Panc1 (cell line): ENCODE measurements around the gene CCDC78. TPM values are rescaled to one million over a fixed set of nuclear protein-coding genes. Genes with fewer than 3 reads are reported as not detected.
"Not testable (repeated sequence)": the region's sequence is repeated elsewhere in the genome, so short reads cannot be mapped to it uniquely, and the experiment has no call there.

Experiments used
- ATAC-seq: fragments of 200-7000 bp; cut with Tn5 transposase; 2 replicates; pipeline ENCODE4 v1.9.1; 2020; ENCODE audit warnings: mild to moderate bottlenecking, moderate library complexity
- BruUV-seq: library from RNA; stranded (reverse); fragments of 400-500 nt; replicated peaks from 2 replicates; lab custom pipeline; 2021; lab: Mats Ljungman, UMichigan
- CTCF ChIA-PET: fragments of 300-600 bp; sonication (Branson Sonifier 250); formaldehyde crosslinking; loops from one replicate; lab custom pipeline; 2022; ENCODE audit warnings: antibody characterized with exemption; lab: Charles Lee
- POLR2A ChIA-PET: fragments of 300-600 bp; sonication (Branson Sonifier 250); formaldehyde crosslinking; loops from one replicate; lab custom pipeline; 2022; ENCODE audit warnings: antibody characterized with exemption; lab: Charles Lee
- DNase-seq: peaks from one replicate; pipeline ENCODE4 v3.0.0-alpha.2; 2010; ENCODE audit warnings: low read depth, low spot score
- H3K27ac ChIP-seq: 2 replicates; pipeline ENCODE4 v1.5.1; 2011; ENCODE audit warnings: mild to moderate bottlenecking, low read length, inconsistent platforms
- H3K27me3 ChIP-seq: fragments of 200-500 bp; sonication (Bioruptor generic); 2 replicates; pipeline ENCODE4 v1.6.0; 2014; ENCODE audit warnings: low read length, inconsistent platforms; ENCODE audit not compliant: control insufficient read depth, insufficient read depth
- H3K36me3 ChIP-seq: fragments of 200-500 bp; sonication (Bioruptor generic); 2 replicates; pipeline ENCODE4 v1.5.1; 2014; ENCODE audit warnings: inconsistent platforms, mild to moderate bottlenecking, low read length, moderate library complexity; ENCODE audit not compliant: control insufficient read depth, insufficient read depth
- H3K4me1 ChIP-seq: 2 replicates; pipeline ENCODE4 v1.5.1; 2011; ENCODE audit warnings: inconsistent platforms, mild to moderate bottlenecking, low read length, moderate library complexity; ENCODE audit not compliant: control insufficient read depth, insufficient read depth
- H3K4me3 ChIP-seq, 2 experiments: 2 replicates each; pipeline ENCODE4 v1.5.1; 2011 to 2012; ENCODE audit warnings: low read depth in 2 of 2, low read length in 2 of 2, mild to moderate bottlenecking in 2 of 2, inconsistent platforms in 1 of 2, moderate library complexity in 1 of 2
- H3K9me3 ChIP-seq: fragments of 200-500 bp; sonication (Bioruptor generic); 2 replicates; pipeline ENCODE4 v1.5.1; 2014; ENCODE audit warnings: low read depth, mild to moderate bottlenecking, inconsistent platforms, low read length, moderate library complexity; ENCODE audit not compliant: control insufficient read depth, insufficient read depth
- POLR2AphosphoS5 ChIP-seq: IDR thresholded peaks from 2 replicates; pipeline ENCODE4 v1.6.1; 2012; ENCODE audit warnings: mild to moderate bottlenecking, low read depth, low read length, moderate library complexity
- SIN3A ChIP-seq: IDR thresholded peaks from 2 replicates; pipeline ENCODE4 v1.6.1; 2012; ENCODE audit warnings: low read depth, mild to moderate bottlenecking, low read length, moderate library complexity, borderline replicate concordance; ENCODE audit not compliant: insufficient read depth
- TCF7L2 ChIP-seq: IDR thresholded peaks from 2 replicates; pipeline ENCODE4 v1.6.1; 2011; ENCODE audit warnings: mild to moderate bottlenecking, low read depth, low read length, inconsistent platforms
- in situ Hi-C: cut with HindIII; loops from 2 replicates; pipeline ENCODE4 v1.10.0; 2016; ENCODE audit warnings: low sequenced_read_pairs, low pct_unique_long_range_greater_than_20kb
- intact Hi-C: fragments of 100-400 bp; cut with micrococcal nuclease; formaldehyde crosslinking; loops from one replicate; pipeline ENCODE4 v1.10.0; 2022; ENCODE audit not compliant: unreplicated experiment
- total RNA-seq: library from RNA; stranded (reverse); gene quantifications from one replicate; pipeline ENCODE4 v1.2.1, GENCODE V29; 2021; ENCODE audit not compliant: unreplicated experiment
- TF ChIP-seq, protein P1 (sequence below): fragments of 450-650 bp; IDR thresholded peaks from 2 replicates; pipeline ENCODE4 v1.5.1; 2017; ENCODE audit warnings: mild to moderate bottlenecking
- TF ChIP-seq, protein P2 (sequence below), 2 experiments: IDR thresholded peaks; 2 replicates each; pipeline ENCODE4 v1.6.1; 2011 to 2012; ENCODE audit warnings: low read depth in 2 of 2, control low read depth in 1 of 2, low read length in 1 of 2, mild to moderate bottlenecking in 1 of 2, moderate library complexity in 1 of 2; ENCODE audit not compliant: insufficient read depth in 1 of 2

CCDC78 gene
- total RNA-seq, 1 experiment from 2014 or later, result 18.2 TPM

DNA sequence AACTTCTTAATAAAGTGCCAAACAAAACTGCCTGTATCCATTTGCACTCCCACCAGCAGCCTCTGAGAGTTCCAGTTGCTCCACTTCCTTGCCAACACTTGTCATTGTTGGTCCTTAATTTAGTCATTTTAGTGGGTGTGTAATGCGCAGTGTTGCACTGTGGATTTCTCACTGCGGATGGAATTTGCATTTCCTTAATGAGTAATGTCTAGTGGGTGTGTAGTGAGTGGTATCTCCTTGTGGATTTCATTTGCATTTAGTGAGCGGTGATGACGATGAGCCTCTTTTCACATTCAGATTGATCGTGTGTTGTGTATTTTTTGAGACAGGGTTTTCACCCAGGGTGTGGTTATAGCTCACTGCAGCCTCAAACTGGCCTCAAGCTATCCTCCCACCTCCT is 30.2 kb upstream of the CCDC78 start:
- in situ Hi-C loops (no loop called here), intact Hi-C loops (no loop called here)
- ATAC-seq (no peak), DNase-seq (no peak)
- POLR2A ChIA-PET, result no interaction called here
- no TSS peak for BruUV-seq
- no peaks in the 10 kb centered on the region for H3K27me3 ChIP-seq
- TF ChIP-seq SIN3A (no peak), TCF7L2 (no peak), POLR2AphosphoS5 (no peak)
- TF ChIP-seq, protein P1, sequence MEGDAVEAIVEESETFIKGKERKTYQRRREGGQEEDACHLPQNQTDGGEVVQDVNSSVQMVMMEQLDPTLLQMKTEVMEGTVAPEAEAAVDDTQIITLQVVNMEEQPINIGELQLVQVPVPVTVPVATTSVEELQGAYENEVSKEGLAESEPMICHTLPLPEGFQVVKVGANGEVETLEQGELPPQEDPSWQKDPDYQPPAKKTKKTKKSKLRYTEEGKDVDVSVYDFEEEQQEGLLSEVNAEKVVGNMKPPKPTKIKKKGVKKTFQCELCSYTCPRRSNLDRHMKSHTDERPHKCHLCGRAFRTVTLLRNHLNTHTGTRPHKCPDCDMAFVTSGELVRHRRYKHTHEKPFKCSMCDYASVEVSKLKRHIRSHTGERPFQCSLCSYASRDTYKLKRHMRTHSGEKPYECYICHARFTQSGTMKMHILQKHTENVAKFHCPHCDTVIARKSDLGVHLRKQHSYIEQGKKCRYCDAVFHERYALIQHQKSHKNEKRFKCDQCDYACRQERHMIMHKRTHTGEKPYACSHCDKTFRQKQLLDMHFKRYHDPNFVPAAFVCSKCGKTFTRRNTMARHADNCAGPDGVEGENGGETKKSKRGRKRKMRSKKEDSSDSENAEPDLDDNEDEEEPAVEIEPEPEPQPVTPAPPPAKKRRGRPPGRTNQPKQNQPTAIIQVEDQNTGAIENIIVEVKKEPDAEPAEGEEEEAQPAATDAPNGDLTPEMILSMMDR, result no peak
- TF ChIP-seq, protein P2, sequence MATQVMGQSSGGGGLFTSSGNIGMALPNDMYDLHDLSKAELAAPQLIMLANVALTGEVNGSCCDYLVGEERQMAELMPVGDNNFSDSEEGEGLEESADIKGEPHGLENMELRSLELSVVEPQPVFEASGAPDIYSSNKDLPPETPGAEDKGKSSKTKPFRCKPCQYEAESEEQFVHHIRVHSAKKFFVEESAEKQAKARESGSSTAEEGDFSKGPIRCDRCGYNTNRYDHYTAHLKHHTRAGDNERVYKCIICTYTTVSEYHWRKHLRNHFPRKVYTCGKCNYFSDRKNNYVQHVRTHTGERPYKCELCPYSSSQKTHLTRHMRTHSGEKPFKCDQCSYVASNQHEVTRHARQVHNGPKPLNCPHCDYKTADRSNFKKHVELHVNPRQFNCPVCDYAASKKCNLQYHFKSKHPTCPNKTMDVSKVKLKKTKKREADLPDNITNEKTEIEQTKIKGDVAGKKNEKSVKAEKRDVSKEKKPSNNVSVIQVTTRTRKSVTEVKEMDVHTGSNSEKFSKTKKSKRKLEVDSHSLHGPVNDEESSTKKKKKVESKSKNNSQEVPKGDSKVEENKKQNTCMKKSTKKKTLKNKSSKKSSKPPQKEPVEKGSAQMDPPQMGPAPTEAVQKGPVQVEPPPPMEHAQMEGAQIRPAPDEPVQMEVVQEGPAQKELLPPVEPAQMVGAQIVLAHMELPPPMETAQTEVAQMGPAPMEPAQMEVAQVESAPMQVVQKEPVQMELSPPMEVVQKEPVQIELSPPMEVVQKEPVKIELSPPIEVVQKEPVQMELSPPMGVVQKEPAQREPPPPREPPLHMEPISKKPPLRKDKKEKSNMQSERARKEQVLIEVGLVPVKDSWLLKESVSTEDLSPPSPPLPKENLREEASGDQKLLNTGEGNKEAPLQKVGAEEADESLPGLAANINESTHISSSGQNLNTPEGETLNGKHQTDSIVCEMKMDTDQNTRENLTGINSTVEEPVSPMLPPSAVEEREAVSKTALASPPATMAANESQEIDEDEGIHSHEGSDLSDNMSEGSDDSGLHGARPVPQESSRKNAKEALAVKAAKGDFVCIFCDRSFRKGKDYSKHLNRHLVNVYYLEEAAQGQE (IDR thresholded peaks at IDR 0.05; ENCODE audit: insufficient read depth in 1 of 2, low read depth in 2 of 2, low read length in 1 of 2), result no peak
- no peaks in the 10 kb centered on the region for H3K9me3 ChIP-seq
- no peak overlapping the region for H3K4me3 ChIP-seq
- CTCF ChIA-PET, result no interaction called here
- H3K36me3 ChIP-seq, result no peaks in the 10 kb centered on the region
- peaks cover 10% of the 10 kb centered on the region for H3K4me1 ChIP-seq
- no peak overlapping the region for H3K27ac ChIP-seq

DNA sequence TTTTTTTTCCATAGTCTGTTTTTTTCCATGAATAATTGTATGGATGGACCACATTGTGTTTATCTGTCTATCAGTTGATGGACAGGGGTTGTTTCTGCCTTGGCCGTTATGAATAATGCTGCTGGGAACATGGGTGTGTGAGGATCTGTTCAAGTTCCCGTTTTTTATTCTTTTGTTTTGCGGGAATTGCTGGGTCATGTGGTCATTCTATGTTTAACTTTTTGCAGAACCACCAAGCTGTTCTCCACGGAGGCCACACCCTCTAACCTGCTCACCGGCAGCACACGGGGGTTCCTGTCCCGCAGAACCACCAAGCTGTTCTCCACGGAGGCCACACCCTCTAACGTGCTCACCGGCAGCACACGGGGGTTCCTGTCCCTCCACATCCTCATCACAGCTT is 28.4 kb upstream of the CCDC78 start:
- Histone ChIP-seq H3K9me3 (no peaks in the 10 kb centered on the region), H3K27ac (no peak overlapping the region), H3K27me3 (no peaks in the 10 kb centered on the region), H3K4me1 (no peaks in the 10 kb centered on the region), H3K36me3 (no peaks in the 10 kb centered on the region), H3K4me3 (no peak overlapping the region)
- DNase-seq (no peak), ATAC-seq (no peak)
- in situ Hi-C loops (no loop called here), intact Hi-C loops (no loop called here)
- BruUV-seq, result no TSS peak
- CTCF ChIA-PET, result no interaction called here
- TF ChIP-seq POLR2AphosphoS5 (no peak), SIN3A (no peak), TCF7L2 (no peak)
- TF ChIP-seq, protein P2 (IDR thresholded peaks at IDR 0.05; ENCODE audit: insufficient read depth in 1 of 2, low read depth in 2 of 2, low read length in 1 of 2), result no peak
- TF ChIP-seq, protein P1, result no peak
- POLR2A ChIA-PET, result no interaction called here

DNA sequence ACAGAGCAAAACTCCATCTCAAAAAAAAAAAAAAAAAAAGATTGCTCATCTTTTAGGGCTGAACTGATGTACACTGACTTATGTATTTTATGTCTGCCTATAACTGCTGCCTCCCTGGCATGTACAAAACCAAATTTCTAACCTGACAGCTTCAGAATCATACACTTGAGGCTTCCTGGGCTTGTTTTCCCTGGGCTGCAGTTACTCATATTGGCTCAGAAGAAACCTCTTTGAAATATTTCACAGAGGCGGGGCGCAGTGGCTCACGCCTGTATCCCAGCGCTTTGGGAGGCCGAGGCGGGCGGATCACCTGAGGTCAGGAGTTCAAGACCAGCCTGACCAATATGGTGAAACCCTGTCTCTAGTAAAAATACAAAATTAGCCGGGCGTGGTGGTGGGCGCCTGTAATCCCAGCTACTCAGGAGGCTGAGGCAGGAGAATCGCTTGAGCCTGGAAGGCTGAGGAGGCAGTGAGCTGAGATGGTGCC is 27.9 kb upstream of the CCDC78 start:
- CTCF ChIA-PET, H3K27me3 ChIP-seq, H3K27ac ChIP-seq, H3K36me3 ChIP-seq, POLR2A ChIA-PET, H3K4me3 ChIP-seq, H3K9me3 ChIP-seq, in situ Hi-C loops, DNase-seq, BruUV-seq, intact Hi-C loops, H3K4me1 ChIP-seq, ATAC-seq: not testable (repeated sequence)
